ENCODE measurements around the gene ARID1A. TPM values are rescaled to one million over a fixed set of nuclear protein-coding genes. Genes with fewer than 3 reads are reported as not detected.

Gene ARID1A
- total RNA-seq, 6 experiments from 2014 or later, result 22.2 to 36.4 (median 29.4) TPM

DNA sequence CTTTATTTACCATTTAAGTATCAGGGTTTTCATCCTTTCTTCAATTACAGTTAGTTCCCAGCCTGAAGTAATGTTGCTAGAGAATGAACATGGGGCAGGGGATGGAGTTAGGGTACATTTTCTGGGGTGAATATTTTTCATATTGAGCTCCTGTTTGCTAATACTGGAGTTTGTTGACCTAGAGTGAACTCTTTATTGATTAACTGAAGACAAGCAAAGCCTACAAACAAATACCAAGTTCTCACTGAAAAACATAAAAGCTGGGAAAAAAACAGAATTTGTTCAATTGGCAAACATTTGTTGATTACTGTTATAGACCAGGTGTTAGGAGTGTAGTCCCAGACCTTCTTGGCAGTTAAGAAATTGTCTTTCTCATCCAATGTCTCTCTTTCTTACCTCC is 63.7 kb downstream of the ARID1A start:
- no peak overlapping the region for H3K4me3 ChIP-seq
- intact Hi-C loops (cut with DNase I), result no loop called here
- no peaks in the 10 kb centered on the region for H3K9me3 ChIP-seq
- ATAC-seq (peak; percentile 33 to 66 (median 50)), DNase-seq (no peak)
- H3K4me1 ChIP-seq, result peaks cover 0 to 31% (median 6%) of the 10 kb centered on the region in 4 donors
- peak overlapping the region in 1 of 3 donors; percentile 59 for H3K27ac ChIP-seq
- H3K36me3 ChIP-seq, result peaks cover 5 to 53% (median 22%) of the 10 kb centered on the region in 4 donors
- H3K27me3 ChIP-seq, result no peaks in the 10 kb centered on the region
- TF ChIP-seq CTCF (IDR thresholded peaks at IDR 0.05) (no peak), POLR2A (IDR thresholded peaks at IDR 0.05) (no peak)

DNA sequence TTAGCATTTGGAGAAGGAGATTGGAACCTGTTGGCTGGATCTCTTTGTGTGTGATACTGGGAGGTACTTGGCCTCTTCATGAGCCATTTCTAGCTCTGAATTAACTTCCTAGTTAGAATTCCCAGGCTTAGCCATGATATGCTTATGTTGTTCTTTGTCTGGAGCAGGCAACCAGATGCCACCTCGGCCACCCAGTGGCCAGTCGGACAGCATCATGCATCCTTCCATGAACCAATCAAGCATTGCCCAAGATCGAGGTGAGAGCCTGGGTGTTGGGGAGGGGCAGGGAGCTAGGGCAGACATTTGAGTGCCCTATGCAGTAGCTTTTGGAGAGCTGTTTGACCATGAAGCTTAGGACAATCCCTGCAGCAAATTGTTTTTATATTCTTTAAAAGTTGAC is 65.4 kb downstream of the ARID1A start:
- TF ChIP-seq CTCF (IDR thresholded peaks at IDR 0.05) (peak in 1 of 4 donors; percentile 32), POLR2A (IDR thresholded peaks at IDR 0.05) (no peak)
- 65% methylated on average over 3 of the region's 3 CpGs for WGBS (ENCODE audit: insufficient coverage, low coverage, low lambda C conversion rate, missing lambda C conversion rate)
- no peak overlapping the region for H3K27ac ChIP-seq
- no peaks in the 10 kb centered on the region for H3K27me3 ChIP-seq
- DNase-seq (no peak), ATAC-seq (peak in 3 of 4 donors; percentile 19 to 37 (median 22))
- no peak overlapping the region for H3K4me3 ChIP-seq
- no peaks in the 10 kb centered on the region for H3K9me3 ChIP-seq
- H3K36me3 ChIP-seq, result peaks cover 9 to 68% (median 26%) of the 10 kb centered on the region in 4 donors
- intact Hi-C loops (cut with DNase I), result no loop called here
- peaks cover 0 to 21% (median 6%) of the 10 kb centered on the region in 4 donors for H3K4me1 ChIP-seq

GRCh38 chr1:26767714-26768113 is 71.9 kb downstream of the ARID1A start:
- no peak for ATAC-seq
- WGBS (ENCODE audit: insufficient coverage, low coverage, low lambda C conversion rate, missing lambda C conversion rate), result 100% methylated on average over 1 of the region's 4 CpGs
- Histone ChIP-seq H3K9me3 (no peaks in the 10 kb centered on the region), H3K4me1 (peaks cover 0 to 13% (median 4%) of the 10 kb centered on the region in 4 donors), H3K36me3 (peaks cover 19 to 94% (median 35%) of the 10 kb centered on the region in 4 donors), H3K27me3 (no peaks in the 10 kb centered on the region), H3K27ac (no peak overlapping the region), H3K4me3 (no peak overlapping the region)
- no peak for TF ChIP-seq POLR2A (IDR thresholded peaks at IDR 0.05)
- TF ChIP-seq CTCF (IDR thresholded peaks at IDR 0.05), result no peak
- DNase-seq, result no peak
- intact Hi-C loops (cut with DNase I), result no loop called here

DNA sequence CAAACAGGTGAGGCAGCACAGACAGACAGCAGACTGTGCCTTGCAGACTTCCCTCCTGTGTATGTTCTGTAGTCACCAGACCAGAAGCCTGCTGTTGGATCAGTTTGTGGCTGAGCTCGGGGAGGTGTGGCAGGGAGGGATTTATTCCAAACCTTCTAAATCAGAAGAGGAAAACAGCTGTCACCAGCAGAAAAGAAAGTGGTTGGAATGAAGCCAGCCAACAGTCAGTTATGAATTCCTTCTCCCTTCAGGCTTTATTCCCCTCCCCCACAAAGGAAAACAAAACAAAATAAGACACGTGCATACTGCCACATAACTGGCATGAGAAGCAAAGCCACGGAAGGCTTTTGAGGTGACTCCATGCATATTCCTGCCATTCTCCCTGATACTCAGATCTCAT is 72.9 kb downstream of the ARID1A start:
- DNase-seq, result no peak
- Histone ChIP-seq H3K4me3 (no peak overlapping the region), H3K36me3 (peaks cover 20 to 94% (median 40%) of the 10 kb centered on the region in 4 donors), H3K27me3 (no peaks in the 10 kb centered on the region), H3K4me1 (peaks cover 0 to 13% (median 4%) of the 10 kb centered on the region in 4 donors), H3K27ac (no peak overlapping the region), H3K9me3 (no peaks in the 10 kb centered on the region)
- 40% methylated on average over 3 of the region's 3 CpGs for WGBS (ENCODE audit: insufficient coverage, low coverage, low lambda C conversion rate, missing lambda C conversion rate)
- intact Hi-C loops (cut with DNase I), result no loop called here
- ATAC-seq, result peak; percentile 5 to 44 (median 24)
- no peak for TF ChIP-seq POLR2A (IDR thresholded peaks at IDR 0.05)
- no peak for TF ChIP-seq CTCF (IDR thresholded peaks at IDR 0.05)

DNA sequence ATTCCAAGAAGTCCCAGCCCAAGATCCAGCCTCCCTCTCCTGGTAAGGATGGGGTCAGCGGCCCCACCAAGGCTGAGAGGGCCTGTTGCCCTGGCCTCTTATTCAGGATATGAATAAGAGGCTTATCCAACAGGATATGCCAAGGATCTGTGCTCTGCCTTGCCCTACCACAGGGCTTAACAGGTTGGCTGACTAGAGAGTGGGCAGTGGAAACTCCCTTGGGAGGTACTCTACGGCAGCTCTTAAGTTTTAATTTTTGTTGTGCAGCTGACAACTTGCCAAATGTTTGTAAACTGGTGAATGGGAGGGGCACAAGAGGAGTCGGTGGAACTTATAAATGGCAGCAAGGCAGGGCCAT is 75.4 kb downstream of the ARID1A start:
- intact Hi-C loops (cut with DNase I), result loop anchor here in 1 of 2 donors (10.0 kb wide), 1 partner anchor 66 kb away; no protein-coding TSS in a partner anchor
- no peak for TF ChIP-seq CTCF (IDR thresholded peaks at IDR 0.05)
- no peak for TF ChIP-seq POLR2A (IDR thresholded peaks at IDR 0.05)
- Histone ChIP-seq H3K27ac (peak overlapping the region in 2 of 3 donors; percentile 39 to 40), H3K27me3 (no peaks in the 10 kb centered on the region), H3K36me3 (peaks cover 22 to 93% (median 49%) of the 10 kb centered on the region in 4 donors), H3K4me1 (peaks cover 0 to 13% (median 4%) of the 10 kb centered on the region in 4 donors), H3K9me3 (no peaks in the 10 kb centered on the region), H3K4me3 (no peak overlapping the region)
- 76% methylated on average over 3 of the region's 3 CpGs for WGBS (ENCODE audit: insufficient coverage, low coverage, low lambda C conversion rate, missing lambda C conversion rate)
- no peak for DNase-seq
- peak in 2 of 4 donors; percentile 4 to 9 for ATAC-seq

Measured in right lobe of liver (tissue), 6 donors.